ENCODE data around the gene GMNC.

- TF ChIP-seq CTCF (IDR thresholded peaks at IDR 0.05) (no peak), POLR2A (IDR thresholded peaks at IDR 0.05) (no peak)
These were observed 53.1 kb downstream of the GMNC start for GRCh38 chr3:190809351-190809750.

Data from heart left ventricle (tissue), 13 donors.